Right kidney (tissue), 1 donor: ENCODE results near the gene CNDP1.

Source experiments
- DNase-seq: peaks from one replicate; pipeline ENCODE4 v3.0.0-alpha.2; 2016

Gene CNDP1

GRCh38 chr18:74589021-74589420 lies 54.7 kb downstream of the CNDP1 start:
- no peak for DNase-seq

- no peak for DNase-seq
Measured at GRCh38 chr18:74589811-74590210, 55.5 kb downstream of the CNDP1 start.

- no peak for DNase-seq
Measured at GRCh38 chr18:74590671-74591070, 56.4 kb downstream of the CNDP1 start.

- no peak for DNase-seq
Measured at GRCh38 chr18:74595431-74595830, 61.1 kb downstream of the CNDP1 start.

- DNase-seq = peak; percentile 99
Measured at GRCh38 chr18:74597034-74597661, 62.8 kb downstream of the CNDP1 start.

GRCh38 chr18:74597662-74598349 lies 63.5 kb downstream of the CNDP1 start, which contains the start of gene ZNF407:
Gene ZNF407, plus strand, starts transcription at chr18:74597870. Its CDS starts 33,150 bp downstream, at chr18:74631020.
- DNase-seq = no peak

- DNase-seq = peak; percentile 87
Measured at GRCh38 chr18:74598350-74599001, 64.2 kb downstream of the CNDP1 start.

GRCh38 chr18:74604361-74604760 lies 70.1 kb downstream of the CNDP1 start:
- DNase-seq = no peak

- DNase-seq = no peak
Measured at GRCh38 chr18:74604774-74605173, 70.5 kb downstream of the CNDP1 start.

GRCh38 chr18:74608681-74609080 lies 74.4 kb downstream of the CNDP1 start:
- DNase-seq = no peak

GRCh38 chr18:74609535-74609934 lies 75.2 kb downstream of the CNDP1 start:
- no peak for DNase-seq

- no peak for DNase-seq
Measured at GRCh38 chr18:74610051-74610615, 75.8 kb downstream of the CNDP1 start.

GRCh38 chr18:74610860-74611259 lies 76.6 kb downstream of the CNDP1 start:
- no peak for DNase-seq

GRCh38 chr18:74611765-74612164 lies 77.5 kb downstream of the CNDP1 start:
- DNase-seq = no peak

- no peak for DNase-seq
Measured at GRCh38 chr18:74613381-74613780, 79.1 kb downstream of the CNDP1 start.

GRCh38 chr18:74616494-74616893 lies 82.2 kb downstream of the CNDP1 start:
- DNase-seq = no peak

GRCh38 chr18:74617486-74617885 lies 83.2 kb downstream of the CNDP1 start:
- no peak for DNase-seq

- no peak for DNase-seq
Measured at GRCh38 chr18:74622072-74622471, 87.8 kb downstream of the CNDP1 start.

- no peak for DNase-seq
Measured at GRCh38 chr18:74623047-74623816, 88.9 kb downstream of the CNDP1 start.

GRCh38 chr18:74624466-74624865 lies 90.2 kb downstream of the CNDP1 start:
- no peak for DNase-seq

GRCh38 chr18:74625157-74625556 lies 90.9 kb downstream of the CNDP1 start:
- DNase-seq = no peak
